Adrenal gland (tissue), 5 donors: ENCODE data around the gene CHD1.

Experiments
- CTCF ChIP-seq, 6 experiments: fragments of 450-650 bp in 4 of 6; fragments of 200-600 bp in 2 of 6; sonication (generic) in 1 of 6; IDR thresholded peaks; 1 replicate in 5 of 6; 2 replicates in 1 of 6; pipeline versions ENCODE4 v1.5.1 to v1.8.0; 2016 to 2021; ENCODE audit warnings: antibody characterized with exemption in 6 of 6, mild to moderate bottlenecking in 2 of 6, moderate library complexity in 1 of 6
- POLR2A ChIP-seq, 2 donors: fragments of 450-650 bp; IDR thresholded peaks; one replicate each; pipeline ENCODE4 v1.6.1; 2017; ENCODE audit warnings: antibody characterized with exemption in 2 of 2, mild to moderate bottlenecking in 2 of 2, moderate library complexity in 1 of 2
- donor health status: DM: no; HTN: no; CAD: no.

GRCh38 chr5:98843481-98843880 lies 85.3 kb downstream of the CHD1 start:
- TF ChIP-seq CTCF (IDR thresholded peaks at IDR 0.05) (no peak), POLR2A (IDR thresholded peaks at IDR 0.05) (no peak)
